Activated CD4-positive, alpha-beta T cell treated with anti-CD3 and anti-CD28 coated beads, Interleukin-2, amount 10 ng/mL, durations not matched to agents 24 days and 14 days (primary cell): ENCODE measurements around the gene ELMO3. TPM values are rescaled to one million over a fixed set of nuclear protein-coding genes. Genes with fewer than 3 reads are reported as not detected.

Source experiments
- DNase-seq: peaks from one replicate; pipeline ENCODE4 v3.0.0; 2022
- H3K27ac Mint-ChIP-seq: one replicate; pipeline ENCODE4 v1.8.0; 2022; ENCODE audit warnings: mild to moderate bottlenecking, mixed read lengths
- H3K27me3 Mint-ChIP-seq: one replicate; pipeline ENCODE4 v1.8.0; 2022; ENCODE audit warnings: mixed read lengths
- H3K36me3 Mint-ChIP-seq: one replicate; pipeline ENCODE4 v1.8.0; 2022; ENCODE audit warnings: low read depth, mild to moderate bottlenecking, mixed read lengths
- H3K4me1 Mint-ChIP-seq: one replicate; pipeline ENCODE4 v1.8.0; 2021; ENCODE audit warnings: mixed read lengths
- H3K4me3 Mint-ChIP-seq: one replicate; pipeline ENCODE4 v1.8.0; 2022; ENCODE audit warnings: mild to moderate bottlenecking, moderate library complexity, mixed read lengths
- H3K9me3 Mint-ChIP-seq: one replicate; pipeline ENCODE4 v1.8.0; 2021; ENCODE audit warnings: mixed read lengths
- intact Hi-C: fragments of 100-400 bp; cut with micrococcal nuclease; formaldehyde crosslinking; loops from one replicate; pipeline ENCODE4 v1.15.1; 2023
- total RNA-seq: library from RNA; stranded (reverse); gene quantifications from 2 replicates; pipeline ENCODE4 v1.2.3, GENCODE V29; 2022

ELMO3 gene
- total RNA-seq, 1 donor from 2014 or later: 8.7 TPM

DNA sequence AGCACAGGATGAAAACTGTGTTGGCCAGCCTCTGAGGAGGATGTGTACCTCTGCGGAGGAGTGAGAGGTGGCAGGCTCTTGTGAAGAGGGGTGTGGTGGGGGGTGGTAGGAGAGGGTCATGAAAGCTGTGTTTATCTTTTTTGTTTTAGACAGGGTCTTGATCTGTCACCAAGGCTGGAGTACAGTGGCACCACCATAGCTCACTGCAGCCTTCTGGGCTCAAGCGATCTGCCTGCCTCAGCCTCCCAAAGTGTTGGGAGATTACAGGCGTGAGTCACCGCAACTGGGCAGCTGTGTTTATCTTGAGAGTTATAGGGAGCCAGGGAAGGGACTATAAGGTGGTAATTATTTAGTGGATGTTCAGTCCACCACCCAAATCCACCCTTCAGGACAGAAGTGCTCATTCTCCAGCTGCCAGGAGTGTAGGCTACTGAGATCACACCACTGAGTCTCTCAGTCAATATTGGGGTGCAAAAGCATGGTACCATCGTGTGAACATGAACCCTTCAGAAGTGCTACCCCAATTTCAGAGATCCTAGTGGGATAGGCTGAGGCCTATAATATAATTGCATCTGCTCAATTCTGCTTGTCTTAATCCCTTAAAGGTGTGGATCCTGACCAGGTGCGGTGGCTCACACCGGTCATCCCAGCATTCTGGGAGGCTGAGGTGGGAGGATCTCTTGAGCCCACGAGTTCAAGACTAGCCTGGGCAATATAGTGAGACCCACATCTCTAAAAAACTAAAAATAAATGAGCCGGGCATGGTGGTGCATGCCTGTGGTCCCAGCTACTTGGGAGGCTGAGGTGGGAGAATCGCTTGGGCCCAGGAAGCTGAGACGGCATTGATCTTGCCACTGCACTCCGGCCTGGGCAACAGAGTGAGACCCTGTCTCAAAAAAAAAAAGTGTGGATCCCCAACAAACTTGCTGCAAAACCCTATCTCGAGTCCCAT, 8.2 kb upstream of the ELMO3 start:
- peaks cover 34% of the 10 kb centered on the region for H3K36me3 Mint-ChIP-seq
- intact Hi-C loops: no loop called here
- no peaks in the 10 kb centered on the region for H3K9me3 Mint-ChIP-seq
- DNase-seq: no peak
- peaks cover under 1% of the 10 kb centered on the region for H3K27me3 Mint-ChIP-seq
- H3K4me1 Mint-ChIP-seq: peaks cover 25% of the 10 kb centered on the region
- peak overlapping the region; percentile 88 for H3K27ac Mint-ChIP-seq
- no peak overlapping the region for H3K4me3 Mint-ChIP-seq

- Mint-ChIP-seq H3K27ac (peak overlapping the region; percentile 88), H3K4me3 (peak overlapping the region; percentile 93), H3K27me3 (no peaks in the 10 kb centered on the region), H3K4me1 (peaks cover 25% of the 10 kb centered on the region), H3K36me3 (peaks cover 40% of the 10 kb centered on the region), H3K9me3 (no peaks in the 10 kb centered on the region)
- intact Hi-C loops: no loop called here
- no peak for DNase-seq
Observed at GRCh38 chr16:67191411-67191994, 7.4 kb upstream of the ELMO3 start.

- H3K27ac Mint-ChIP-seq: peak within 1 kb of the TSS; percentile 88
- peak; percentile 97 for DNase-seq
- peaks cover 47% of the 10 kb centered on the region for H3K36me3 Mint-ChIP-seq
- peaks cover 31% of the 10 kb centered on the region for H3K4me1 Mint-ChIP-seq
- no peaks in the 10 kb centered on the region for H3K27me3 Mint-ChIP-seq
- intact Hi-C loops: loop anchor here (1.0 kb wide), 2 partner anchors 9 to 34 kb away; partner anchors contain the start of gene MATCAP1
- H3K9me3 Mint-ChIP-seq: no peaks in the 10 kb centered on the region
- peak within 1 kb of the TSS; percentile 93 for H3K4me3 Mint-ChIP-seq
Observed at GRCh38 chr16:67191995-67192681, 6.8 kb upstream of the ELMO3 start, which contains the start of gene E2F4. Gene E2F4 (plus strand): TSS chr16:67192155. CDS start chr16:67192228, 73 bp downstream.

DNA sequence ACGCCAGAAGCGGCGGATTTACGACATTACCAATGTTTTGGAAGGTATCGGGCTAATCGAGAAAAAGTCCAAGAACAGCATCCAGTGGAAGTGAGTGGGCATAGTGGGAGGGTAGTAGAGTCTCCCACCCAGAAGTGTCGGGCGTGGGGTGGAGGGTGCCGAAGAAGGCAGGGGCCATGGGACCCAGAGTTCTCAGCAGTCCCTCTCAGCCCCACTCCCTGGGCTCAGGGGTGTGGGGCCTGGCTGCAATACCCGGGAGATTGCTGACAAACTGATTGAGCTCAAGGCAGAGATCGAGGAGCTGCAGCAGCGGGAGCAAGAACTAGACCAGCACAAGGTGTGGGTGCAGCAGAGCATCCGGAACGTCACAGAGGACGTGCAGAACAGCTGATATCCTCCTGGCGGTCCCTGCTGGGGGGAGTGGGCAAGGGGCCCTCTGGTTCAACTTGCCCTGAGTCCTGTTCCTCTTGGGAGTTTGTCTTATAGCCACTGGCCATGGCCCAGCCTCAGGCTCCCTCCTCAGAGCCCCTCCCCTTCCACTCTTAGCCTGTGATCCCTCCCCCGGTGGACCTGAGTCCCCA, 6.1 kb upstream of the ELMO3 start:
- intact Hi-C loops: loop anchor here (1.0 kb wide), 2 partner anchors 10 to 33 kb away; partner anchors contain the start of gene MATCAP1

GRCh38 chr16:67193536-67193935, 5.4 kb upstream of the ELMO3 start:
- DNase-seq: no peak
- Mint-ChIP-seq H3K4me3 (peak overlapping the region; percentile 93), H3K9me3 (no peaks in the 10 kb centered on the region), H3K27ac (peak overlapping the region; percentile 34), H3K4me1 (peaks cover 34% of the 10 kb centered on the region), H3K36me3 (peaks cover 58% of the 10 kb centered on the region), H3K27me3 (no peaks in the 10 kb centered on the region)
- intact Hi-C loops: no loop called here

More for the DNA sequence above, 6.1 kb upstream of the ELMO3 start:
- H3K4me3 Mint-ChIP-seq: peak overlapping the region; percentile 93
- H3K36me3 Mint-ChIP-seq: peaks cover 51% of the 10 kb centered on the region
- DNase-seq: no peak
- no peaks in the 10 kb centered on the region for H3K9me3 Mint-ChIP-seq
- peak overlapping the region; percentile 88 for H3K27ac Mint-ChIP-seq
- H3K4me1 Mint-ChIP-seq: peaks cover 34% of the 10 kb centered on the region
- H3K27me3 Mint-ChIP-seq: no peaks in the 10 kb centered on the region

- Mint-ChIP-seq H3K9me3 (no peaks in the 10 kb centered on the region), H3K4me3 (peak overlapping the region; percentile 93), H3K27me3 (no peaks in the 10 kb centered on the region), H3K36me3 (peaks cover 58% of the 10 kb centered on the region), H3K4me1 (peaks cover 34% of the 10 kb centered on the region), H3K27ac (no peak overlapping the region)
- intact Hi-C loops: no loop called here
- no peak for DNase-seq
Observed at GRCh38 chr16:67194260-67194659, 4.7 kb upstream of the ELMO3 start.

DNA sequence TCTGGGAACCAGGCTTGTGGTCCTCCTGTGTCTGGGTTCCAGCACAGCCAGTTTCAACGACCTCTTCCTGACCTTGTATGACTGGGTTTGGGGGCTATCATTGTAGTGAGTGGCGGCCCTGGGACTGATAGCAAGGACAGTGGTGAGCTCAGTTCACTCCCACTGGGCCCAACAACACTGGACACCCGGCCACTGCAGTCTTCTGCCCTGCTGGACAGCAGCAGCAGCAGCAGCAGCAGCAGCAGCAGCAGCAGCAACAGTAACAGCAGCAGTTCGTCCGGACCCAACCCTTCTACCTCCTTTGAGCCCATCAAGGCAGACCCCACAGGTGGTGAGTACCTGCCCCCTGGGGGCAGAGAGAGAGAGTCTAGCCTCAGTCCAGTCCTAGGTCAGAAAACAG, 3.3 kb upstream of the ELMO3 start:
- Mint-ChIP-seq H3K4me1 (peaks cover 34% of the 10 kb centered on the region), H3K27me3 (no peaks in the 10 kb centered on the region), H3K27ac (no peak overlapping the region), H3K4me3 (no peak overlapping the region), H3K36me3 (peaks cover 67% of the 10 kb centered on the region), H3K9me3 (no peaks in the 10 kb centered on the region)
- intact Hi-C loops: no loop called here
- DNase-seq: no peak

GRCh38 chr16:67196881-67197280, 2.0 kb upstream of the ELMO3 start:
- Mint-ChIP-seq H3K27me3 (no peaks in the 10 kb centered on the region), H3K36me3 (peaks cover 68% of the 10 kb centered on the region), H3K4me3 (no peak overlapping the region), H3K4me1 (peaks cover 27% of the 10 kb centered on the region), H3K9me3 (no peaks in the 10 kb centered on the region), H3K27ac (no peak overlapping the region)
- DNase-seq: no peak
- intact Hi-C loops: no loop called here

GRCh38 chr16:67197704-67198103, 1.2 kb upstream of the ELMO3 start:
- Mint-ChIP-seq H3K9me3 (no peaks in the 10 kb centered on the region), H3K36me3 (peaks cover 63% of the 10 kb centered on the region), H3K27ac (no peak overlapping the region), H3K4me3 (no peak overlapping the region), H3K27me3 (no peaks in the 10 kb centered on the region), H3K4me1 (peaks cover 24% of the 10 kb centered on the region)
- intact Hi-C loops: no loop called here
- DNase-seq: no peak

GRCh38 chr16:67198238-67198734, 645 bp upstream of the ELMO3 start:
- H3K9me3 Mint-ChIP-seq: no peaks in the 10 kb centered on the region
- peaks cover 20% of the 10 kb centered on the region for H3K4me1 Mint-ChIP-seq
- no peaks in the 10 kb centered on the region for H3K27me3 Mint-ChIP-seq
- no peak for DNase-seq
- H3K27ac Mint-ChIP-seq: no peak overlapping the region
- H3K4me3 Mint-ChIP-seq: no peak overlapping the region
- H3K36me3 Mint-ChIP-seq: peaks cover 60% of the 10 kb centered on the region
- intact Hi-C loops: no loop called here

DNA sequence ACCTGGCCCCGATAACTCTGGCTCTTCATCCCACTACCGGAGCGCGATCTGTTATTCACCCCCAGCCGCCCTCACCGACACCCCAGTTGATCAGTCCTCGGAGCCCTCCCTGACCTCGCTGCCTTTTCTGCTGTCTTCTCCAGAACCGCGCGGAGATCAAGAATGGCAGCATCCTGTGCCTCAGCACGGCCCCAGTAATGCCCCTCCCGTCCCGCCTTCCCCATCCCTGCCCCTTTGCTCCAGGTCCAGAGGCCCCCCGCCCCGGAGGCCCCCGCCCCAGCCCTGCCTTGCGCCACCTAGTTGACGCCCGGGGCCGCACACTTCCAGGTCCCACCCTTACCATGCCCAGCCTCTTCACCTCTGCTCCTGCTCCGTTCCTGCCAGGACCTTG, 872 bp downstream of the ELMO3 start:
- intact Hi-C loops: no loop called here
- no peak for DNase-seq
- H3K27me3 Mint-ChIP-seq: no peaks in the 10 kb centered on the region
- no peak overlapping the region for H3K27ac Mint-ChIP-seq
- H3K36me3 Mint-ChIP-seq: peaks cover 46% of the 10 kb centered on the region
- no peak overlapping the region for H3K4me3 Mint-ChIP-seq
- H3K4me1 Mint-ChIP-seq: peaks cover 9% of the 10 kb centered on the region
- H3K9me3 Mint-ChIP-seq: no peaks in the 10 kb centered on the region

DNA sequence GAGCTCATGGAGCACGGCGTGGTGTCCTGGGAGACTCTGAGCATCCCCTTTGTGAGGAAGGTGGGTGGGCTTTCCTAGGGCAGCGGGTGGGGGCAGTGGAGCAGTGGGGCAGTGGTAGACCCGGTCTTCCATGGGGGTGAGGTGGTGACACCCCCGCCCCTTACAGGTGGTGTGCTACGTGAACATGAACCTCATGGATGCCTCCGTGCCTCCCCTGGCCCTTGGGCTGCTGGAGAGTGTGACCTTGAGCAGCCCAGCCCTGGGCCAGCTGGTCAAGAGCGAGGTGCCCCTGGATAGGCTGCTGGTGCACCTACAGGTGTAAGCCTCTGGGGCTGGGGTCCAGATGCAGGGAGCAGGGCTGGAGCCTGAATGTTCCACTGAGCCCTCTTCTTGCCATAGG, 1.6 kb downstream of the ELMO3 start:
- H3K4me3 Mint-ChIP-seq: no peak overlapping the region
- peaks cover 9% of the 10 kb centered on the region for H3K4me1 Mint-ChIP-seq
- H3K27ac Mint-ChIP-seq: no peak overlapping the region
- H3K27me3 Mint-ChIP-seq: no peaks in the 10 kb centered on the region
- intact Hi-C loops: no loop called here
- no peak for DNase-seq
- no peaks in the 10 kb centered on the region for H3K9me3 Mint-ChIP-seq
- H3K36me3 Mint-ChIP-seq: peaks cover 39% of the 10 kb centered on the region
